ENCODE data around the gene ADAMTS14.

Gene ADAMTS14

DNA sequence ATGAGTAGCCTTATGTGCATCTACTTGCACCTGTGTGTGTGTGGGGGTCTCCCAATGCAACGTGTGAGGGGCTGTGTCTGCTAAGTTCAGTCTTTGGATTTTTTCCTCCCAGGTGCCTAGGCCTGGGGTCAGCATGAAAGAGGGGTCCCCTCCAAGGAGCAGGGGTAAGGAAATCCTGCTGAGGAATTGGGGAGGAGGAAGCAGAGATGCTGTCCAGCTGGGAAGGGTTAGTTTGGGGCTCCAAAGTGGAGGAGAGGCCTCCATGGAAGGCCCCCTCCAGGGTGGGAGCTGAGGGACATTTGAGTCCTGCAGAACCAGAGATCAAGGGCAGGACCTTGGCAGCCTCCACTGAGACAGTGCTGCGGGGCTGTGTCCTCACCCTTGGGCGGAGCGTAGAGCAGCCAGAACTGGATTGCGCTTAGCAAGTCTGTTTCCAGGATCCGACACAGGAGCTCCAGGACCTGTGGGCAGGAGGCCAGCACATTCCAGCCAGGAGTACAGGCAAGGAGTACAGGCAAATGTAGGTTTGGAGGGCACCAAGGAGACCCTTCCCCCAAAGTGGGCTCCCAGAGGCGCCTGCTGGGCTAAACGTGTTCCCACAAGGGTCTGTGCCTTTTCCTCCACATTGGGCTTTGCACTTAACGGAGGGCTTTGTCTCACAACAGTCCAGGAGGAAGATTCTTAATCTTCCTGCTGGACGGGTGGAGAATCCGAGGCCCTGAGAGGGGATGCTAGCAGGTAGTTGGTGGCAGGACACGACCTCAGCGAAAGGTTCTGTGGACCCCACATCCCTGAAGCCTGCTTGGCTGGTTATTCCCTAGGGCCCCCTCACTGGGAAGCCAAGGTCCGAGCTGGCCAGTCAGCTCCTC lies 102.7 kb downstream of the ADAMTS14 start:
- no peak for DNase-seq

DNA sequence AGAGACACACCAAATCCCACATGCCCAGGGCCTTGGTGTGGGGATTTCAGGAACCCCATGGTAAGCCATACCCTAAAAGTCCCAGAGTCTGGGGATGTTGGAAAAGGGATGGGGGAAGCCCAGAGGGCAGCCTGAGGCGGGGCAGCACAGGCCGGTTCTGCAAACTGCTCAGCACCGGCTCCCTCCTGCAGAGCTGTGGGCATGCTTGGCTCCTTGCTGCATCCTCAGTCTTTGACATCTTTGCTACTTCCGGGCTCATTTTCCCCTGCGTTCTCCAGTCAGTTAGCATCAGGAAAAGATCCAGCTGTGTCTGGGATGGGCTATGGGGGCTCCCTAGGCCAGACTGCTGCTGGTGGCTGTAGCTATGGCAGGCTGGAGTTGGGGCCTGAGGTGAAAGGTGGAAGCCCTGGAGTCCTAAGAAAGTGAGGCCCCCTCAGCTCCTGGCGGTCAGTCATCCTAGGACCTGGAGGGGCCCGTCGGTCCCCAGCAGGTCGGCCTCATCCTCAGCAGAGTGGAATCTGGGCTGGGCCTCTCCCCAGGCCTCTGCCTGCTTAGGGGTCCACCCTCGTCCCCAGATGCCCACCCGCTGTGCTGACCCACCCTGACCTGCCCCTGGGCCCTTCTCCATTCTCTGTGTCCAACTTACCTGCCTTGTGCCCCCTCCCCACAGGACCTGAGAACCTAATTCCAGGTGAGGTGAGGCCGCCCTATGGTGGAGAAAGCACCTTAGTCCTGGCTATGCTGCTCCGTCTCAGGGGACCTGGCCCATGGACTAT lies 103.6 kb downstream of the ADAMTS14 start:
- DNase-seq: no peak

- no peak for DNase-seq
These were observed 104.2 kb downstream of the ADAMTS14 start for GRCh38 chr10:70776455-70777005.

- DNase-seq: no peak
These were observed 105.0 kb downstream of the ADAMTS14 start for GRCh38 chr10:70777063-70777875.

DNA sequence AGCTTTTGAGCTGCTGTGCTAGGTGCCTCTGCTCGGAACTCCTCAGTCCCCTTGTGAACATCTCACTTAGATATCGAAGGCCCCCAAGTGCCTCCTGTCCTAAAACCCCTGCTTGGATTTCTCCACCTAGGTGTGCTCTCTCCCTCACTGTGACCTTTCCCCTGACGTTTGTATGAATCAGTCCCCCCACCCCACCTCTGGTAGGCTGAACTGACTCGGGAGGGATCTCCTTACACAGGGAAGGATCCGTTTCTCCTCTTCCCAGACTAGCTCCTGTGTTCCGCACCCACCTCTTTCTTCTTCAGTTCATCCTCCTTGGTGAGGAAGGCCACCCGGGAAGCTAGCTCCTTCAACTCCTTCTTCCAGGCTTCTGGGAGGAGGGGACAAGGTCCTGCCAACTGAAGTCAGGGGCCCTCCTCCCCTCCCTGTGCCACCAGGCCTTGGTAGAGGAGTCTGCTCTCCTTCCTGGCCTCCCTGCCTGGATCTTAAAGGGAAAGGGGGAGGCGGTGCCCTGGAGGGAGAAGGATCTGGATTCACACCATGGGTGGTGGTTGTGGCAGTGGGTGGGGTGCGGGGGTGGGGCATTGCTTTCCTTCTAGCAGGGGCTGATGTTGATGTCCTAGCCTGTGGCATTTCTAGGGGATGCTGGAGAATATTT lies 106.1 kb downstream of the ADAMTS14 start:
- no peak for DNase-seq

GRCh38 chr10:70779088-70779487 lies 106.8 kb downstream of the ADAMTS14 start:
- DNase-seq: no peak

DNA sequence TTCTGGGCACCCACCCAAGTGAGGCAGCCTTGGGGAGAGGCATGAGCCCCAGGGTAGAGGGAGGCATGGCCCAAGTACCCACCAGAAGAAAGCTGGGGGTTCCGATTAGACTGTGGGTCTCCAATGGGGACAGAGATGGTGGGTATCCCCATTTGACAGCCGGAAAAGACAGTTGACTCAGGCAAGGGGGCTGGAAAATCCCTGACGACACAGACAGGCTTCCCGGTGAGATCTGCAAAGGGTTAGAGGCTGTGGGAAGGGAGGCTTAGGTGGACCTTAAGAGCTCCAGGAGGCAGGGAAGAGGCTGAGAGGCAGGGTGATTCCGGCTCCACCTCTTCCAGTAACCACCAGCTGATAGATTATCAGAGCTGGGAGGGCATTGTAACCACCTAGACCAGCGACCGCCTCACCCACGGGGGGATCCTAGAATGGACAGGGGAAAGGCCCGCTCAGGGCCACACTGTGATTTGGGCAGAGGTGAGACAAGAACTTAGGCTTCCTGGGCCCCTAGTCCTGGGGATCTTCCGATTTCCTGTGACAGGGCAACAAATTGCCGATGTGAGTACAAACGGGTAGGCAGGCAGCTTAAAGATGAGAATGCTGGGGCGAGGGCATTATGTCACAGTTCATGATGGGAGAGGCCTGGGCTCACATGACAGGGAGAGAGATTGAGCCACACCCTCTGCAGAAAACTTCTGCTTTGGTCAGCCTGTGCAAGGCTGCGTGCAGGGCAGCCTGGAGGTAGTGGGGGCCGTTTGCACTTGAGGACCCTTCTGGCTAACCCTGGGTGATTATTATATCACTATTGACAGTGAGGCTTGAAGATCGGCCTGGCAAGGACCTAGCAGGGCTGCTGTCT lies 107.4 kb downstream of the ADAMTS14 start:
- DNase-seq: no peak

DNA sequence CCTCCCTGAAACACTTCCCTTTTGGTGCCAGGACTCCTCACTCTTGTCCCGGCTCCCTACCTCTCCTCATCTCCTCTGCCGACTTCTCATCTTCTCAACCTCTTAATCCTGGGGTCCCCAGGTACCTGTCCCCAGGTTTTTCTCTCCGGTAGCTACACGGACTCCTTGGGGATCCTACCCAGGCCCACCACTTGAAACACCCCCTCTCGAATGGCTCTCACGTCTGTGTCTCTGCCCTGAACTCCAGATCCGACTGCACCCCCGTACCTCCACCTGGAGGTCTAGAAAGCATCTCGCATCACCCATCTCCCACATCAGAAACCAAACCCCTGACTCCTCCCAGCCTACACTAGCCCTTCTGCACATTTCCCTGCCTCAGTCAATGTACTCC lies 108.1 kb downstream of the ADAMTS14 start:
- DNase-seq: no peak

GRCh38 chr10:70780772-70781171 lies 108.5 kb downstream of the ADAMTS14 start:
- no peak for DNase-seq

DNA sequence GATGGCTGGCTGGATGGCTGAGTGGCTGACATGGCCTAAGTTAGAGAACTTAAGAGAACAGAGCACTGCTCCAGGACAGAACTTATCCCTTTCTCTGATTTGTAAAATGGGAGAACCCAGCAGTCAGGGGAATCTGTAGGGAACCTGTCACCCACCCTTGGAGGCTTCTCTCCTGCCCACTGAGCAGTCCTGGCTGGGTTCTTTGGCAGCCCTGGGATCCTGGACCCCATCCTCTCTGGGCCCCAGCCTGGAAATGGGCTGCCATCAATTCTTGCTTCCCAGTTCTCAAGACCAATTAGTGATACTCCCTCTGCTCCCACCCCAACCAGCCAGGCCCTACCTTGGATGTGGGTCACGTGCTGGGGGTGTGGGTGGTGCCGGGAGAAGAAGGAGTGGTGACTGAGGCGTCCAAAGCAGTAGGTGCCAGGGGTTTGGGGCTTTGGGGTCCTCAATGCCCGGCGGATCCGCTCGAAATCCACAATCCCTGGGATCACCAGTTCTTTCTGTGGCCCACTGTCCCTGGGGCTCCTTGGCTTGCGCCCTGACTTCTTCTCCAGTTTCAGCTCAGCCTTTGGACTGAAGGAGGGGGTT lies 109.2 kb downstream of the ADAMTS14 start:
- no peak for DNase-seq

GRCh38 chr10:70782086-70782745 lies 109.9 kb downstream of the ADAMTS14 start:
- no peak for DNase-seq

- no peak for DNase-seq
These were observed 110.7 kb downstream of the ADAMTS14 start for GRCh38 chr10:70782746-70783680.

- no peak for DNase-seq
These were observed 111.7 kb downstream of the ADAMTS14 start for GRCh38 chr10:70784016-70784415.

DNA sequence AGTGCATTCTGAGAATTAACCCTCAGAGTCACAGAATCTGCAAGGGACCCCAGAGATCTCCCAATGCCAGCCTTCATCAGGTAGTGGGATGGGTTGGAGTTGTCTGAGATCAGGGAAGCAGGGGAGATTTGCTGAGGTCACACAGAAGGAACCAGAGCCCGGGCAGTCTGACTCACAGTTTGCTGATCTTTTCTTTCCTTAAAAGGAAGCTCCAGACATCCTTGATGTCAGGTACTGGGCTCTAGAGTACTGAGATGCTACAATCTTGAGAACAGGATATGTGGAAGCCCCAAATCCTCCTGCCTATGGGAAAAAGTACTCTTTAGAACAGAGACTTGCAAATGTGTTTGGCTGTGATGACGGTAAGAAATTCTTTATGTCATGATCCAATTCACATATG lies 112.2 kb downstream of the ADAMTS14 start:
- no peak for DNase-seq

DNA sequence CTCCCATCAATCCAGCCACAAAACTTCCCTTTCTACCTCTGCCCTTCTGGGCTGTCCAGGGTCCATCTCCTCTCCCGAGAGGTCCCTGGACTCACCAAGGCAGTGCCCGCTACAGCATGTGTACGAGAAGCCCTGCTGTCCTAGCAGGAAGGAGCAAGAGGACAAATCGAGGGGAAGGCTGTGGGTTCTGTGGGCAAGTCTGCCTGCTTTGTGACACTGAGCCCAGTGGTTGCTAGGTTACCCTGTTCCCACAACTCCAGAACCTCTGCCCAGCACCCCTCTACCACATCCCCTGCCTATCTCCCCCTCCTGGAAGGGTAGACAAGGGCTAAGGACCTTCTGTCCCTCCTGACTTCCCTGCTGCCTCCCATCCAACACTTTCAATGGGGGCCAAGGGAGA lies 112.9 kb downstream of the ADAMTS14 start, which contains the start of gene TBATA:
Gene TBATA, minus strand, starts transcription at position 188 of the 400 bp plus-strand sequence. CDS start 1,998 bp downstream, outside the sequence.
- DNase-seq: no peak

GRCh38 chr10:70786799-70787415 lies 114.6 kb downstream of the ADAMTS14 start:
- DNase-seq: no peak

GRCh38 chr10:70791386-70792039 lies 119.2 kb downstream of the ADAMTS14 start:
- DNase-seq: no peak

DNA sequence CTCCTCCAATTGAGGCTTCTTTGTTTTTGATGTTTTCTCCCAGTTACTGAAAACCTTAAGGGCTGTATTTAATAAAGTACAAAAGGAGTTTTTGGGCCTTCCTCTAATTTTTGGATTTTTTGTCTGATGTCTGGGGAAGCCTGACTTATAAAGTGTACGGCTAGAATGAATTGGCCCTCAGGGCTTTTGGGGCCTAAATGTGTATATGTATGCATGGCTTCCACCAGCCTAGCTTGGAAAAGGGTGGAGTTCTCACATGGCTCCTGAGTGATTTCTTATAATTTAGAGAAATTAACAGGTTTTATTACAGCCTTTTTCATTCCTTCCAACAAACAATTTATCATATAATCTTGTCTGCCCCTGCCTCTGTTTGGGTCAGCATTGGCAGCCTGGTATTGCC lies 123.3 kb downstream of the ADAMTS14 start:
- DNase-seq: no peak
